ENCODE measurements around the gene REEP5. TPM values are rescaled to one million over a fixed set of nuclear protein-coding genes. Genes with fewer than 3 reads are reported as not detected.

REEP5 gene
- total and polyA plus RNA-seq, 2 donors from 2014 or later = 132 to 157 TPM

DNA sequence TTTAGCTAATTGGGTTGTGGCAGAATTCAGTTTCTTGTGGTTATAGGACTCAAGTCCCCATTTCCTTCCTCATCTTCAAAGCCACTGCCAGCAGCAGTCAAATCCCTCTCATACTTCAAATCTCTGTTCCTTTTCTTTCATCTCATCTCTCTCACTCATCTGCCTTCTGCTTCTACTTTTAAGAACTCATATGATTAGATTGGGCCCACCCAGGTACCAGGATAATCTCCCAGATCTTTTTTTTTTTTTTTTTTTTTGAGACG is 8.0 kb upstream of the REEP5 start:
- Histone ChIP-seq H3K9ac (ENCODE audit: low read length in 3 of 3) (no peak overlapping the region), H3K36me3 (ENCODE audit: control insufficient read depth in 2 of 3, insufficient read depth in 3 of 3, low read length in 3 of 3) (no peaks in the 10 kb centered on the region), H3K4me3 (ENCODE audit: low read length in 3 of 3) (no peak overlapping the region), H3K27ac (ENCODE audit: low read depth in 2 of 2, low read length in 2 of 2) (no peak overlapping the region), H3K9me3 (ENCODE audit: control insufficient read depth in 2 of 3, insufficient read depth in 1 of 3, low read length in 3 of 3) (no peaks in the 10 kb centered on the region), H3K27me3 (ENCODE audit: control insufficient read depth, insufficient read depth, low read length) (no peaks in the 10 kb centered on the region), H3K4me1 (ENCODE audit: control insufficient read depth in 2 of 3, insufficient read depth in 2 of 3, low read depth in 1 of 3, low read length in 3 of 3) (no peaks in the 10 kb centered on the region)
- FAIRE-seq (no peak), DNase-seq (no peak)
- no peak for TF ChIP-seq CTCF (IDR thresholded peaks at IDR 0.05; ENCODE audit: borderline replicate concordance, extremely low read depth, insufficient read depth)
- intact Hi-C loops (cut with DNase I) = no loop called here

GRCh38 chr5:112929336-112930081 is 7.5 kb upstream of the REEP5 start:
- Histone ChIP-seq H3K36me3 (ENCODE audit: control insufficient read depth in 2 of 3, insufficient read depth in 3 of 3, low read length in 3 of 3) (no peaks in the 10 kb centered on the region), H3K27me3 (ENCODE audit: control insufficient read depth, insufficient read depth, low read length) (no peaks in the 10 kb centered on the region), H3K9me3 (ENCODE audit: control insufficient read depth in 2 of 3, insufficient read depth in 1 of 3, low read length in 3 of 3) (no peaks in the 10 kb centered on the region), H3K27ac (ENCODE audit: low read depth in 2 of 2, low read length in 2 of 2) (no peak overlapping the region), H3K9ac (ENCODE audit: low read length in 3 of 3) (no peak overlapping the region), H3K4me3 (ENCODE audit: low read length in 3 of 3) (no peak overlapping the region), H3K4me1 (ENCODE audit: control insufficient read depth in 2 of 3, insufficient read depth in 2 of 3, low read depth in 1 of 3, low read length in 3 of 3) (no peaks in the 10 kb centered on the region)
- intact Hi-C loops (cut with DNase I) = no loop called here
- no peak for FAIRE-seq
- TF ChIP-seq CTCF (IDR thresholded peaks at IDR 0.05; ENCODE audit: borderline replicate concordance, extremely low read depth, insufficient read depth) = no peak
- no peak for DNase-seq

DNA sequence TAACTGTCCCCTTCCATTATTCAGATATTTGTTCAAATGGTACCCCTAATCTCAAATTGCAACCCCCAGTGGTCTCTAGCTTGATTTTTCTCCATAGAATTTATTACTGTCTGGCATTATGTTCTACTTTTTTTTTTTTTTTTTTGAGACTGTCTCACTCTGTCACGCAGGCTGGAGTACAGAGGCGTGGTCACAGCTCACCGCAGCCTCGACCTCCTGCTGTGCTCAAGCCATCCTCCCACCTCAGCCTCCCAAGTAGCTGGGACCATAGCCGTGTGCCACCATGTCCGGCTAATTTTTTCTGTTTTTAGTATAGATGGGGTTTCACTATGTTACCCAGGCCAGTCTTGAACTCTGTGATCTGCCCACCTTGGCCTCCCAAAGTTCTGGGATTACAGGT is 2.0 kb upstream of the REEP5 start:
- FAIRE-seq (no peak), DNase-seq (peak in 1 of 5 donors; percentile 31)
- no peaks in the 10 kb centered on the region for H3K9me3 ChIP-seq (ENCODE audit: control insufficient read depth in 2 of 3, insufficient read depth in 1 of 3, low read length in 3 of 3)
- H3K27ac ChIP-seq (ENCODE audit: low read depth in 2 of 2, low read length in 2 of 2) = no peak overlapping the region
- no peak overlapping the region for H3K9ac ChIP-seq (ENCODE audit: low read length in 3 of 3)
- peaks cover 0 to 12% (median 9%) of the 10 kb centered on the region in 3 donors for H3K4me1 ChIP-seq (ENCODE audit: control insufficient read depth in 2 of 3, insufficient read depth in 2 of 3, low read depth in 1 of 3, low read length in 3 of 3)
- no peaks in the 10 kb centered on the region for H3K27me3 ChIP-seq (ENCODE audit: control insufficient read depth, insufficient read depth, low read length)
- H3K4me3 ChIP-seq (ENCODE audit: low read length in 3 of 3) = no peak overlapping the region
- peaks cover 0 to 6% (median 0%) of the 10 kb centered on the region in 3 donors for H3K36me3 ChIP-seq (ENCODE audit: control insufficient read depth in 2 of 3, insufficient read depth in 3 of 3, low read length in 3 of 3)
- TF ChIP-seq CTCF (IDR thresholded peaks at IDR 0.05; ENCODE audit: borderline replicate concordance, extremely low read depth, insufficient read depth) = no peak
- intact Hi-C loops (cut with DNase I) = no loop called here
